ENCODE data around the gene SNX5. TPM values are rescaled to one million over a fixed set of nuclear protein-coding genes. Genes with fewer than 3 reads are reported as not detected.

SNX5 gene
- total RNA-seq, 4 donors from 2014 or later, result 49.8 to 88.8 (median 60.9) TPM

GRCh38 chr20:17940224-17940971 is 28.2 kb downstream of the SNX5 start:
- intact Hi-C loops (cut with DNase I; ENCODE audit: low total_unique reads) (no loop called here), in situ Hi-C loops (cut with MboI; ENCODE audit: low sequenced_read_pairs in 4 of 4) (loop anchor here in 3 of 4 donors (10.0 to 25.0 kb wide), 3 partner anchors 253 to 406 kb away; partner anchors contain the start of genes BFSP1 (in 2 of the 3), BANF2 (in 1 of the 3) and RRBP1 (in 1 of the 3))
- H3K27ac ChIP-seq, result no peak overlapping the region
- no peak for TF ChIP-seq POLR2A (IDR thresholded peaks at IDR 0.05)
- no peaks in the 10 kb centered on the region for H3K27me3 ChIP-seq
- peaks cover 30 to 44% of the 10 kb centered on the region in 2 donors for H3K4me1 ChIP-seq
- no peak for ATAC-seq
- H3K4me3 ChIP-seq, result no peak overlapping the region
- no peaks in the 10 kb centered on the region for H3K9me3 ChIP-seq
- H3K36me3 ChIP-seq, result peaks cover 0 to 40% of the 10 kb centered on the region in 2 donors
- DNase-seq, result no peak

DNA sequence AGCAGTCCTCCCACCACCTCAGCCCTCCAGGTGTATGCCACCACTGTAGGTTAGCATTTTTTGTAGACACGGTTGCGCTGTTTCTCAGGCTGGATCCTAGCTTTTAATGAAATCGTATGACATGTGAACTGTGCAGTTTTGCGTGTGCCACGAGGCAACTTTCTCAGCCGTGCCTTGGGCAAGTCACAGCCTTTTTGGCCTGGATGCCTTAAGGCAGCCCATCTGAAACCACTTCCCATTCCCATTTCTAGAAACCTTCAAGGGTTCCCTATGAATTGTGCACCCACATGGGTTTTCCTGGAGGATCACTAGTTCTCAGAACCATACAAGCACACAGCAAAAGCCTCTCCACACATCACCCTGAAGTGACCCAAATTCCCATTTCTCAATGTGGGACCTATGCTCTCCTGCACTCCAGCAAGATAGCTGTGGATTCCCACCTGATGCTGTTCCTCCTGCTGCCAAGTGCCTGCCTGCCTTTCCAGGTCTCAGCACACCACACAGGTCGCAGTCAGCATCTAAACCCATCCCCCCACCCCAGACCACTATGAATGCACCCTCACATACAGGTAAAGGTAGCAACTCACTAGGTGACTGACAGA is 28.9 kb downstream of the SNX5 start:
- H3K9me3 ChIP-seq, result no peaks in the 10 kb centered on the region
- TF ChIP-seq CTCF (IDR thresholded peaks at IDR 0.05 in 4 of 5, conservative IDR thresholded peaks at IDR 0.05 in 1 of 5), result no peak
- TF ChIP-seq POLR2A (IDR thresholded peaks at IDR 0.05), result no peak
- H3K4me1 ChIP-seq, result peaks cover 30 to 44% of the 10 kb centered on the region in 2 donors
- peaks cover 0 to 33% of the 10 kb centered on the region in 2 donors for H3K36me3 ChIP-seq
- in situ Hi-C loops (cut with MboI; ENCODE audit: low sequenced_read_pairs in 4 of 4), result loop anchor here in 3 of 4 donors (10.0 to 25.0 kb wide), 3 partner anchors 252 to 405 kb away; partner anchors contain the start of genes BFSP1 (in 2 of the 3), BANF2 (in 1 of the 3) and RRBP1 (in 1 of the 3)
- ATAC-seq (no peak), DNase-seq (no peak)
- intact Hi-C loops (cut with DNase I; ENCODE audit: low total_unique reads), result loop anchor here (1.0 kb wide), 1 partner anchor 258 kb away; no protein-coding TSS in a partner anchor
- no peaks in the 10 kb centered on the region for H3K27me3 ChIP-seq
- H3K27ac ChIP-seq, result peak overlapping the region in 2 of 4 donors; percentile 20 to 60
- H3K4me3 ChIP-seq, result no peak overlapping the region

DNA sequence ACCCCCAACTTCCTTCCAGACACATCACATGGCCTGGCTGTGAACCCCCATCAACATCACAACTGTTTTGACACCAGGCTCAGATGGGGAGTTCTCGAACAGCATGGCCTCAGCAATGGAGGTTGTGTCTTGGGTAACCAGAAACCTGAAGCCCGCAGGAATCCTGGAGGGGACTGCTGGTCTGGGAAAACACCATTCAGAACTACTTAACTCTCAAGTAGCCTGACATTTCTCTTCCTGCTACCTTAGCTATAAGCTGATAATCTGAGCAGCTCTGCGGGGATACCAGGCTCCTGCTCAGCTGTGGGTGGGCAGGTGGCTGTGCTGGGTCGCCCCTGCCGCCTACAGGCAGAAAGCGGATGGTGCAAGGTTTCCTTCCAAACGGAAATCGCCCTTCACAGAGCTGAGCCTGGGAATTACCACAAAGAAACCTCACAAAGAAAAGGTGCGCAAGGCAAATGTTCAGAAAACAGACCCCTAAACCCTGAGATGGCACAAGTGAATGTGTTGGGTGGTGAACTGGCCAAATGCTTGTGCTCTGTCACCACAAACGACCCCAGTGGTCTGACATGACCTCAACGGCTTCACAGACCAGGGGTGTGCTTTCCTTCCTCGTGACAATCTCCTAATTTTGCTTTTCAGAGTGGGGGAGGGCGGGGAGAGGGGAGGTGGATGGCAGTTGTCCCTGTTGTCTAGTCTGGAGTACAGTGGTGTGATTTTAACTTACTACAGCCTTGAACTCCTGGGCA is 29.5 kb downstream of the SNX5 start:
- DNase-seq, result peak in 1 of 2 donors; percentile 56
- no peaks in the 10 kb centered on the region for H3K9me3 ChIP-seq
- H3K27ac ChIP-seq, result peak overlapping the region; percentile 16 to 62 (median 26)
- intact Hi-C loops (cut with DNase I; ENCODE audit: low total_unique reads) (loop anchor here (1.0 kb wide), 1 partner anchor 258 kb away; no protein-coding TSS in a partner anchor), in situ Hi-C loops (cut with MboI; ENCODE audit: low sequenced_read_pairs in 4 of 4) (loop anchor here in 2 of 4 donors (25.0 kb wide), 2 partner anchors 252 to 402 kb away; partner anchors contain the start of genes BANF2 (in 1 of the 2), BFSP1 (in 1 of the 2) and RRBP1 (in 1 of the 2))
- peaks cover 30 to 44% of the 10 kb centered on the region in 2 donors for H3K4me1 ChIP-seq
- no peak overlapping the region for H3K4me3 ChIP-seq
- TF ChIP-seq POLR2A (IDR thresholded peaks at IDR 0.05), result no peak
- TF ChIP-seq CTCF (IDR thresholded peaks at IDR 0.05 in 4 of 5, conservative IDR thresholded peaks at IDR 0.05 in 1 of 5), result peak; percentile 79 to 88 (median 83)
- peaks cover 0 to 26% of the 10 kb centered on the region in 2 donors for H3K36me3 ChIP-seq
- peak; percentile 54 to 68 for ATAC-seq
- no peaks in the 10 kb centered on the region for H3K27me3 ChIP-seq

- H3K4me3 ChIP-seq, result no peak overlapping the region
- intact Hi-C loops (cut with DNase I; ENCODE audit: low total_unique reads) (no loop called here), in situ Hi-C loops (cut with MboI; ENCODE audit: low sequenced_read_pairs in 4 of 4) (loop anchor here in 2 of 4 donors (25.0 kb wide), 2 partner anchors 250 to 400 kb away; partner anchors contain the start of genes BANF2 (in 1 of the 2), BFSP1 (in 1 of the 2) and RRBP1 (in 1 of the 2))
- peak; percentile 33 to 38 for ATAC-seq
- DNase-seq, result peak in 1 of 2 donors; percentile 46
- peak overlapping the region; percentile 27 to 62 (median 50) for H3K27ac ChIP-seq
- no peaks in the 10 kb centered on the region for H3K27me3 ChIP-seq
- H3K36me3 ChIP-seq, result peaks cover 0 to 6% of the 10 kb centered on the region in 2 donors
- TF ChIP-seq POLR2A (IDR thresholded peaks at IDR 0.05), result no peak
- no peak for TF ChIP-seq CTCF (IDR thresholded peaks at IDR 0.05 in 4 of 5, conservative IDR thresholded peaks at IDR 0.05 in 1 of 5)
- H3K9me3 ChIP-seq, result no peaks in the 10 kb centered on the region
- H3K4me1 ChIP-seq, result peaks cover 34 to 41% of the 10 kb centered on the region in 2 donors
Observed at GRCh38 chr20:17936761-17937732, 31.5 kb downstream of the SNX5 start.

Data from gastrocnemius medialis (tissue), 4 donors.